Measurements from ENCODE around the gene NEIL1.
"Not testable (repeated sequence)": the region's sequence is repeated elsewhere in the genome, so short reads cannot be mapped to it uniquely, and the experiment has no call there.

DNA sequence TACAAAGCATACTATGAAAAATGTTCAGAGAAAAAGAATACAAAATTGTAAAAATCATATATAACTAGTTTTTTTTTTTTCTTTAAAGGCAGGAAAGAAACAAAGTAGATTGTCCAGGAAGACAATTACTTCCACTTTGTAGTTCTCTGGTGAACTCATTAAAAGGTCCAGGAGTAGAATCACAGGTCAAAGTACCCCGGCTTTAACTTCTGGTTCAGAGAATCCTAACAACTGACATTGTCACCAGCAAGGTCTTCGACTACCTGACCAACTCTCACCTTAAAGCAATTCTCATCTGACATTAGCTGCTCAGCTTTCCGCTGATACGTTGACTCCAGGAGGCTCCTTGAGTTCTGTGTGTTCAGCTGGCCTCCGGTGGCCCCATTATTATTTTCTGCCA is 37.1 kb downstream of the NEIL1 start:
- not testable (repeated sequence) for TF ChIP-seq EZH2phosphoT487 (IDR thresholded peaks at IDR 0.05; ENCODE audit: borderline replicate concordance); ZNF274 (IDR thresholded peaks at IDR 0.05; ENCODE audit: low read depth, low read length); POLR2A (IDR thresholded peaks at IDR 0.05; ENCODE audit: borderline replicate concordance, extremely low read depth, insufficient read depth, insufficient read length); FOSL1 (IDR thresholded peaks at IDR 0.05; ENCODE audit: low read depth); RAD21 (IDR thresholded peaks at IDR 0.05; ENCODE audit: low read depth); ZFX (IDR thresholded peaks at IDR 0.05); EZH2 (IDR thresholded peaks at IDR 0.05)
- TF ChIP-seq, protein P1, sequence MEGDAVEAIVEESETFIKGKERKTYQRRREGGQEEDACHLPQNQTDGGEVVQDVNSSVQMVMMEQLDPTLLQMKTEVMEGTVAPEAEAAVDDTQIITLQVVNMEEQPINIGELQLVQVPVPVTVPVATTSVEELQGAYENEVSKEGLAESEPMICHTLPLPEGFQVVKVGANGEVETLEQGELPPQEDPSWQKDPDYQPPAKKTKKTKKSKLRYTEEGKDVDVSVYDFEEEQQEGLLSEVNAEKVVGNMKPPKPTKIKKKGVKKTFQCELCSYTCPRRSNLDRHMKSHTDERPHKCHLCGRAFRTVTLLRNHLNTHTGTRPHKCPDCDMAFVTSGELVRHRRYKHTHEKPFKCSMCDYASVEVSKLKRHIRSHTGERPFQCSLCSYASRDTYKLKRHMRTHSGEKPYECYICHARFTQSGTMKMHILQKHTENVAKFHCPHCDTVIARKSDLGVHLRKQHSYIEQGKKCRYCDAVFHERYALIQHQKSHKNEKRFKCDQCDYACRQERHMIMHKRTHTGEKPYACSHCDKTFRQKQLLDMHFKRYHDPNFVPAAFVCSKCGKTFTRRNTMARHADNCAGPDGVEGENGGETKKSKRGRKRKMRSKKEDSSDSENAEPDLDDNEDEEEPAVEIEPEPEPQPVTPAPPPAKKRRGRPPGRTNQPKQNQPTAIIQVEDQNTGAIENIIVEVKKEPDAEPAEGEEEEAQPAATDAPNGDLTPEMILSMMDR (IDR thresholded peaks at IDR 0.05 in 2 of 3, conservative IDR thresholded peaks at IDR 0.05 in 1 of 3; ENCODE audit: borderline replicate concordance in 1 of 3, insufficient read depth in 1 of 3, low read depth in 2 of 3, low read length in 2 of 3) = not testable (repeated sequence)
- TF ChIP-seq, protein P2, sequence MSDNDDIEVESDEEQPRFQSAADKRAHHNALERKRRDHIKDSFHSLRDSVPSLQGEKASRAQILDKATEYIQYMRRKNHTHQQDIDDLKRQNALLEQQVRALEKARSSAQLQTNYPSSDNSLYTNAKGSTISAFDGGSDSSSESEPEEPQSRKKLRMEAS (IDR thresholded peaks at IDR 0.05) = not testable (repeated sequence)
- TF ChIP-seq, protein P3, sequence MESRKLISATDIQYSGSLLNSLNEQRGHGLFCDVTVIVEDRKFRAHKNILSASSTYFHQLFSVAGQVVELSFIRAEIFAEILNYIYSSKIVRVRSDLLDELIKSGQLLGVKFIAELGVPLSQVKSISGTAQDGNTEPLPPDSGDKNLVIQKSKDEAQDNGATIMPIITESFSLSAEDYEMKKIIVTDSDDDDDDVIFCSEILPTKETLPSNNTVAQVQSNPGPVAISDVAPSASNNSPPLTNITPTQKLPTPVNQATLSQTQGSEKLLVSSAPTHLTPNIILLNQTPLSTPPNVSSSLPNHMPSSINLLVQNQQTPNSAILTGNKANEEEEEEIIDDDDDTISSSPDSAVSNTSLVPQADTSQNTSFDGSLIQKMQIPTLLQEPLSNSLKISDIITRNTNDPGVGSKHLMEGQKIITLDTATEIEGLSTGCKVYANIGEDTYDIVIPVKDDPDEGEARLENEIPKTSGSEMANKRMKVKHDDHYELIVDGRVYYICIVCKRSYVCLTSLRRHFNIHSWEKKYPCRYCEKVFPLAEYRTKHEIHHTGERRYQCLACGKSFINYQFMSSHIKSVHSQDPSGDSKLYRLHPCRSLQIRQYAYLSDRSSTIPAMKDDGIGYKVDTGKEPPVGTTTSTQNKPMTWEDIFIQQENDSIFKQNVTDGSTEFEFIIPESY (IDR thresholded peaks at IDR 0.05; ENCODE audit: extremely low read depth, insufficient replicate concordance, low read length) = not testable (repeated sequence)
